Hepatocyte (in vitro differentiated cells): ENCODE results near the gene EPHB2. TPM values are rescaled to one million over a fixed set of nuclear protein-coding genes. Genes with fewer than 3 reads are reported as not detected.

Experiments
- DNase-seq: peaks from one replicate; pipeline ENCODE4 v3.0.0-alpha.2; 2016; ENCODE audit warnings: low spot score
- H2AFZ ChIP-seq: fragments of 200-600 bp; sonication (generic); 2 replicates; pipeline ENCODE4 v1.6.0; 2016; ENCODE audit warnings: antibody characterized with exemption, mild to moderate bottlenecking
- H3K27ac ChIP-seq: fragments of 200-600 bp; sonication (generic); 2 replicates; pipeline ENCODE4 v1.5.1; 2016; ENCODE audit warnings: mild to moderate bottlenecking
- H3K27me3 ChIP-seq: fragments of 200-600 bp; sonication (generic); 2 replicates; pipeline ENCODE4 v1.6.1; 2016
- H3K36me3 ChIP-seq: fragments of 200-600 bp; sonication (generic); replicated peaks from 2 replicates; pipeline ENCODE4 v1.5.1; 2016; ENCODE audit warnings: low read depth; ENCODE audit not compliant: insufficient read depth
- H3K4me1 ChIP-seq: fragments of 200-600 bp; sonication (generic); 2 replicates; pipeline ENCODE4 v1.5.1; 2016; ENCODE audit warnings: mild to moderate bottlenecking, moderate library complexity; ENCODE audit not compliant: insufficient read depth
- H3K4me2 ChIP-seq: fragments of 200-600 bp; sonication (generic); 2 replicates; pipeline ENCODE4 v1.6.0; 2016
- H3K4me3 ChIP-seq: fragments of 200-600 bp; sonication (generic); 2 replicates; pipeline ENCODE4 v1.5.1; 2016; ENCODE audit warnings: mild to moderate bottlenecking
- H3K79me2 ChIP-seq: fragments of 200-600 bp; sonication (generic); 2 replicates; pipeline ENCODE4 v1.6.0; 2017; ENCODE audit warnings: mild to moderate bottlenecking
- H3K9me2 ChIP-seq: fragments of 200-600 bp; sonication (generic); replicated peaks from 2 replicates; pipeline ENCODE4 v1.6.0; 2017; ENCODE audit warnings: mild to moderate bottlenecking; ENCODE audit not compliant: insufficient read depth
- H3K9me3 ChIP-seq: fragments of 200-600 bp; sonication (generic); 2 replicates; pipeline ENCODE4 v1.5.1; 2016; ENCODE audit warnings: low read depth, mild to moderate bottlenecking
- H4K20me1 ChIP-seq: fragments of 200-600 bp; sonication (generic); 2 replicates; pipeline ENCODE4 v1.6.0; 2016; ENCODE audit warnings: mild to moderate bottlenecking; ENCODE audit not compliant: insufficient read depth, poor library complexity, severe bottlenecking
- CTCF ChIP-seq: fragments of 200-600 bp; sonication (generic); IDR thresholded peaks from 2 replicates; pipeline ENCODE4 v1.5.1; 2016; ENCODE audit warnings: antibody characterized with exemption, mild to moderate bottlenecking; ENCODE audit not compliant: poor library complexity
- EZH2 ChIP-seq: fragments of 200-600 bp; sonication (generic); IDR thresholded peaks from 2 replicates; pipeline ENCODE4 v1.6.1; 2016; ENCODE audit warnings: antibody characterized with exemption, mild to moderate bottlenecking, borderline replicate concordance
- EZH2phosphoT487 ChIP-seq: fragments of 200-600 bp; sonication (generic); IDR thresholded peaks from one replicate; pipeline ENCODE4 v1.6.1; 2018; ENCODE audit warnings: antibody characterized with exemption, mild to moderate bottlenecking, low read depth, moderate library complexity; ENCODE audit not compliant: unreplicated experiment, severe bottlenecking
- WGBS: methylation state at CpG from one replicate; pipeline ENCODE4 v1.1.6; 2016; ENCODE audit warnings: low lambda C conversion rate; ENCODE audit errors: missing lambda C conversion rate; 5-methylcytosine and 5-hydroxymethylcytosine counted together
- polyA plus RNA-seq: library from polyadenylated mRNA; unstranded; fragments of >200 nt; fragmentation: Nextera tagmentation; extraction: Ambion mirVana; gene quantifications from 2 replicates; pipeline ENCODE4 v1.2.1, GENCODE V29; 2016
- total RNA-seq: library from RNA; depleted of rRNA; stranded (reverse); fragments of >200 nt; gene quantifications from 2 replicates; pipeline ENCODE4 v1.2.3, GENCODE V29; 2014

EPHB2 gene
- total and polyA plus RNA-seq, 2 experiments from 2014 or later: 17.2 to 18.3 TPM

GRCh38 chr1:22860414-22860800 is 149.8 kb downstream of the EPHB2 start:
- no peak overlapping the region for H3K4me2 ChIP-seq
- no peaks in the 10 kb centered on the region for H3K9me3 ChIP-seq
- H3K4me1 ChIP-seq: no peaks in the 10 kb centered on the region
- H4K20me1 ChIP-seq: no peaks in the 10 kb centered on the region
- no peaks in the 10 kb centered on the region for H3K9me2 ChIP-seq
- 97% methylated on average over 7 of the region's 9 CpGs for WGBS
- no peaks in the 10 kb centered on the region for H3K27me3 ChIP-seq
- no peak for DNase-seq
- H2AFZ ChIP-seq: no peak overlapping the region
- no peak overlapping the region for H3K4me3 ChIP-seq
- H3K36me3 ChIP-seq: no peaks in the 10 kb centered on the region
- H3K27ac ChIP-seq: no peak overlapping the region
- TF ChIP-seq EZH2 (no peak), CTCF (no peak), EZH2phosphoT487 (no peak)
- H3K79me2 ChIP-seq: no peaks in the 10 kb centered on the region

- DNase-seq: no peak
- no peak overlapping the region for H3K27ac ChIP-seq
- no peak overlapping the region for H3K4me2 ChIP-seq
- H3K36me3 ChIP-seq: no peaks in the 10 kb centered on the region
- no peaks in the 10 kb centered on the region for H3K79me2 ChIP-seq
- no peak overlapping the region for H3K4me3 ChIP-seq
- TF ChIP-seq CTCF (no peak), EZH2phosphoT487 (no peak), EZH2 (no peak)
- no peaks in the 10 kb centered on the region for H3K27me3 ChIP-seq
- no peak overlapping the region for H2AFZ ChIP-seq
- no peaks in the 10 kb centered on the region for H4K20me1 ChIP-seq
- no peaks in the 10 kb centered on the region for H3K9me3 ChIP-seq
- H3K9me2 ChIP-seq: no peaks in the 10 kb centered on the region
- no peaks in the 10 kb centered on the region for H3K4me1 ChIP-seq
- WGBS: 94% methylated on average over 4 of the region's 4 CpGs
Measured at GRCh38 chr1:22860883-22861385, 150.3 kb downstream of the EPHB2 start.

- 65% methylated on average over 4 of the region's 4 CpGs for WGBS
- H2AFZ ChIP-seq: no peak overlapping the region
- no peaks in the 10 kb centered on the region for H3K9me2 ChIP-seq
- no peak overlapping the region for H3K4me2 ChIP-seq
- no peaks in the 10 kb centered on the region for H4K20me1 ChIP-seq
- H3K27me3 ChIP-seq: no peaks in the 10 kb centered on the region
- no peak for TF ChIP-seq EZH2phosphoT487
- TF ChIP-seq EZH2: no peak
- TF ChIP-seq CTCF: peak; percentile 76
- no peaks in the 10 kb centered on the region for H3K36me3 ChIP-seq
- no peak overlapping the region for H3K4me3 ChIP-seq
- DNase-seq: peak; percentile 67
- no peaks in the 10 kb centered on the region for H3K4me1 ChIP-seq
- H3K79me2 ChIP-seq: no peaks in the 10 kb centered on the region
- H3K9me3 ChIP-seq: no peaks in the 10 kb centered on the region
- H3K27ac ChIP-seq: no peak overlapping the region
Measured at GRCh38 chr1:22861764-22862440, 151.3 kb downstream of the EPHB2 start.
